Panc1 (cell line): ENCODE results near the gene UBE2O. TPM values are rescaled to one million over a fixed set of nuclear protein-coding genes. Genes with fewer than 3 reads are reported as not detected.

Experiments
- ATAC-seq: fragments of 200-7000 bp; cut with Tn5 transposase; 2 replicates; pipeline ENCODE4 v1.9.1; 2020; ENCODE audit warnings: mild to moderate bottlenecking, moderate library complexity
- BruUV-seq: library from RNA; stranded (reverse); fragments of 400-500 nt; replicated peaks from 2 replicates; lab custom pipeline; 2021; lab: Mats Ljungman, UMichigan
- CTCF ChIA-PET: fragments of 300-600 bp; sonication (Branson Sonifier 250); formaldehyde crosslinking; loops from one replicate; lab custom pipeline; 2022; ENCODE audit warnings: antibody characterized with exemption; lab: Charles Lee
- POLR2A ChIA-PET: fragments of 300-600 bp; sonication (Branson Sonifier 250); formaldehyde crosslinking; loops from one replicate; lab custom pipeline; 2022; ENCODE audit warnings: antibody characterized with exemption; lab: Charles Lee
- DNase-seq: peaks from one replicate; pipeline ENCODE4 v3.0.0-alpha.2; 2010; ENCODE audit warnings: low read depth, low spot score
- H3K27ac ChIP-seq: 2 replicates; pipeline ENCODE4 v1.5.1; 2011; ENCODE audit warnings: mild to moderate bottlenecking, low read length, inconsistent platforms
- H3K27me3 ChIP-seq: fragments of 200-500 bp; sonication (Bioruptor generic); 2 replicates; pipeline ENCODE4 v1.6.0; 2014; ENCODE audit warnings: low read length, inconsistent platforms; ENCODE audit not compliant: control insufficient read depth, insufficient read depth
- H3K36me3 ChIP-seq: fragments of 200-500 bp; sonication (Bioruptor generic); 2 replicates; pipeline ENCODE4 v1.5.1; 2014; ENCODE audit warnings: inconsistent platforms, mild to moderate bottlenecking, low read length, moderate library complexity; ENCODE audit not compliant: control insufficient read depth, insufficient read depth
- H3K4me1 ChIP-seq: 2 replicates; pipeline ENCODE4 v1.5.1; 2011; ENCODE audit warnings: inconsistent platforms, mild to moderate bottlenecking, low read length, moderate library complexity; ENCODE audit not compliant: control insufficient read depth, insufficient read depth
- H3K4me3 ChIP-seq, 2 experiments: 2 replicates each; pipeline ENCODE4 v1.5.1; 2011 to 2012; ENCODE audit warnings: low read depth in 2 of 2, low read length in 2 of 2, mild to moderate bottlenecking in 2 of 2, inconsistent platforms in 1 of 2, moderate library complexity in 1 of 2
- H3K9me3 ChIP-seq: fragments of 200-500 bp; sonication (Bioruptor generic); 2 replicates; pipeline ENCODE4 v1.5.1; 2014; ENCODE audit warnings: low read depth, mild to moderate bottlenecking, inconsistent platforms, low read length, moderate library complexity; ENCODE audit not compliant: control insufficient read depth, insufficient read depth
- CTCF ChIP-seq: fragments of 450-650 bp; IDR thresholded peaks from 2 replicates; pipeline ENCODE4 v1.5.1; 2017; ENCODE audit warnings: mild to moderate bottlenecking
- POLR2AphosphoS5 ChIP-seq: IDR thresholded peaks from 2 replicates; pipeline ENCODE4 v1.6.1; 2012; ENCODE audit warnings: mild to moderate bottlenecking, low read depth, low read length, moderate library complexity
- REST ChIP-seq, 2 experiments: IDR thresholded peaks; 2 replicates each; pipeline ENCODE4 v1.6.1; 2011 to 2012; ENCODE audit warnings: low read depth in 2 of 2, control low read depth in 1 of 2, low read length in 1 of 2, mild to moderate bottlenecking in 1 of 2, moderate library complexity in 1 of 2; ENCODE audit not compliant: insufficient read depth in 1 of 2
- SIN3A ChIP-seq: IDR thresholded peaks from 2 replicates; pipeline ENCODE4 v1.6.1; 2012; ENCODE audit warnings: low read depth, mild to moderate bottlenecking, low read length, moderate library complexity, borderline replicate concordance; ENCODE audit not compliant: insufficient read depth
- TCF7L2 ChIP-seq: IDR thresholded peaks from 2 replicates; pipeline ENCODE4 v1.6.1; 2011; ENCODE audit warnings: mild to moderate bottlenecking, low read depth, low read length, inconsistent platforms
- in situ Hi-C: cut with HindIII; loops from 2 replicates; pipeline ENCODE4 v1.10.0; 2016; ENCODE audit warnings: low sequenced_read_pairs, low pct_unique_long_range_greater_than_20kb
- intact Hi-C: fragments of 100-400 bp; cut with micrococcal nuclease; formaldehyde crosslinking; loops from one replicate; pipeline ENCODE4 v1.10.0; 2022; ENCODE audit not compliant: unreplicated experiment
- total RNA-seq: library from RNA; stranded (reverse); gene quantifications from one replicate; pipeline ENCODE4 v1.2.1, GENCODE V29; 2021; ENCODE audit not compliant: unreplicated experiment

UBE2O gene
- total RNA-seq, 1 experiment from 2014 or later = 47.5 TPM

GRCh38 chr17:76379646-76380376 is 73.1 kb downstream of the UBE2O start:
- in situ Hi-C loops = no loop called here
- Histone ChIP-seq H3K27ac (no peak overlapping the region), H3K27me3 (no peaks in the 10 kb centered on the region), H3K4me1 (peaks cover 10% of the 10 kb centered on the region; the same call in 1 of the 2 replicates), H3K4me3 (no peak overlapping the region), H3K36me3 (no peaks in the 10 kb centered on the region), H3K9me3 (no peaks in the 10 kb centered on the region)
- intact Hi-C loops = no loop called here
- ATAC-seq (no peak), DNase-seq (no peak)
- ChIA-PET CTCF (interaction anchor here (0.6 to 2.1 kb wide), 2 partner anchors 9 to 26 kb away, joined by 5 read pairs; partner anchors contain the start of gene PRPSAP1), POLR2A (no interaction called here)
- BruUV-seq = no TSS peak
- TF ChIP-seq SIN3A (no peak), POLR2AphosphoS5 (no peak), CTCF (no peak), TCF7L2 (no peak), REST (IDR thresholded peaks at IDR 0.05; ENCODE audit: insufficient read depth in 1 of 2, low read depth in 2 of 2, low read length in 1 of 2) (no peak)

- Histone ChIP-seq H3K27me3 (no peaks in the 10 kb centered on the region), H3K9me3 (no peaks in the 10 kb centered on the region), H3K4me3 (no peak overlapping the region), H3K36me3 (no peaks in the 10 kb centered on the region), H3K4me1 (peaks cover 10% of the 10 kb centered on the region; the same call in 1 of the 2 replicates), H3K27ac (no peak overlapping the region)
- intact Hi-C loops (no loop called here), in situ Hi-C loops (no loop called here)
- DNase-seq = no peak
- no peak for ATAC-seq
- BruUV-seq = no TSS peak
- TF ChIP-seq SIN3A = no peak
- TF ChIP-seq CTCF = no peak
- TF ChIP-seq POLR2AphosphoS5 = no peak
- ChIA-PET POLR2A (no interaction called here), CTCF (no interaction called here)
Measured at GRCh38 chr17:76379275-76379641, 73.7 kb downstream of the UBE2O start.
